Endothelial cell (in vitro differentiated cells): Measurements from ENCODE around the gene PHPT1. TPM values are rescaled to one million over a fixed set of nuclear protein-coding genes. Genes with fewer than 3 reads are reported as not detected.

Source experiments
- DNase-seq: peaks from one replicate; pipeline ENCODE4 v3.0.0; 2021; ENCODE audit warnings: low spot score
- H3K27ac Mint-ChIP-seq: one replicate; pipeline ENCODE4 v1.8.0; 2021; ENCODE audit warnings: mixed read lengths, inconsistent platforms; ENCODE audit not compliant: unreplicated experiment
- H3K27me3 Mint-ChIP-seq: one replicate; pipeline ENCODE4 v1.8.0; 2021; ENCODE audit warnings: mild to moderate bottlenecking, moderate library complexity, mixed read lengths, inconsistent platforms; ENCODE audit not compliant: unreplicated experiment
- H3K36me3 Mint-ChIP-seq: one replicate; pipeline ENCODE4 v1.8.0; 2021; ENCODE audit warnings: mild to moderate bottlenecking, low read depth, mixed read lengths, inconsistent platforms; ENCODE audit not compliant: unreplicated experiment
- H3K4me1 Mint-ChIP-seq: one replicate; pipeline ENCODE4 v1.8.0; 2021; ENCODE audit warnings: mild to moderate bottlenecking, mixed read lengths, inconsistent platforms; ENCODE audit not compliant: unreplicated experiment
- H3K4me3 Mint-ChIP-seq: one replicate; pipeline ENCODE4 v1.8.0; 2021; ENCODE audit warnings: mild to moderate bottlenecking, mixed read lengths, inconsistent platforms; ENCODE audit not compliant: unreplicated experiment
- H3K9me3 Mint-ChIP-seq: one replicate; pipeline ENCODE4 v1.8.0; 2021; ENCODE audit warnings: mixed read lengths, inconsistent platforms; ENCODE audit not compliant: unreplicated experiment
- CTCF ChIP-seq: fragments of 200-600 bp; sonication (generic); IDR thresholded peaks from one replicate; pipeline ENCODE4 v1.5.0; 2021; ENCODE audit warnings: antibody characterized with exemption; ENCODE audit not compliant: unreplicated experiment
- total RNA-seq: library from RNA; stranded (reverse); fragmentation: NEBNext Ultra II Directional; extraction: Animal tissue kit (Norgen Biotek cat#: 25700); gene quantifications from one replicate; pipeline ENCODE4 v1.2.1, GENCODE V29; 2021; ENCODE audit not compliant: unreplicated experiment

The PHPT1 gene
- total RNA-seq, 1 donor from 2014 or later, result 134 TPM

GRCh38 chr9:136855461-136856078 is 6.4 kb downstream of the PHPT1 start:
- Mint-ChIP-seq H3K4me1 (no peaks in the 10 kb centered on the region), H3K4me3 (no peak overlapping the region), H3K27ac (no peak overlapping the region), H3K27me3 (peaks cover 6% of the 10 kb centered on the region), H3K9me3 (no peaks in the 10 kb centered on the region), H3K36me3 (no peaks in the 10 kb centered on the region)
- DNase-seq, result peak; percentile 6
- TF ChIP-seq CTCF, result no peak

GRCh38 chr9:136856079-136856476 is 6.9 kb downstream of the PHPT1 start:
- H3K9me3 Mint-ChIP-seq, result no peaks in the 10 kb centered on the region
- H3K4me3 Mint-ChIP-seq, result no peak overlapping the region
- no peaks in the 10 kb centered on the region for H3K4me1 Mint-ChIP-seq
- no peak overlapping the region for H3K27ac Mint-ChIP-seq
- no peak for TF ChIP-seq CTCF
- no peaks in the 10 kb centered on the region for H3K36me3 Mint-ChIP-seq
- peaks cover 6% of the 10 kb centered on the region for H3K27me3 Mint-ChIP-seq
- peak; percentile 9 for DNase-seq

GRCh38 chr9:136856541-136857141 is 7.4 kb downstream of the PHPT1 start:
- Mint-ChIP-seq H3K27ac (no peak overlapping the region), H3K4me3 (no peak overlapping the region), H3K36me3 (no peaks in the 10 kb centered on the region), H3K9me3 (no peaks in the 10 kb centered on the region), H3K27me3 (peaks cover 6% of the 10 kb centered on the region), H3K4me1 (no peaks in the 10 kb centered on the region)
- no peak for TF ChIP-seq CTCF
- no peak for DNase-seq

- peaks cover 4% of the 10 kb centered on the region for H3K27me3 Mint-ChIP-seq
- no peaks in the 10 kb centered on the region for H3K4me1 Mint-ChIP-seq
- no peak for DNase-seq
- H3K36me3 Mint-ChIP-seq, result no peaks in the 10 kb centered on the region
- H3K9me3 Mint-ChIP-seq, result no peaks in the 10 kb centered on the region
- TF ChIP-seq CTCF, result no peak
- H3K27ac Mint-ChIP-seq, result no peak overlapping the region
- no peak overlapping the region for H3K4me3 Mint-ChIP-seq
Measured at GRCh38 chr9:136857166-136857565, 8.0 kb downstream of the PHPT1 start.
